SK-N-SH (cell line): ENCODE measurements around the gene CCDC88B. TPM values are rescaled to one million over a fixed set of nuclear protein-coding genes. Genes with fewer than 3 reads are reported as not detected.

Experiments
- CTCF ChIA-PET: fragments of 300-600, 350-600 bp; formaldehyde crosslinking; extraction: SDS; loops from one replicate; lab custom pipeline; 2021; lab: Yijun Ruan, JAX
- POLR2A ChIA-PET: fragments of 350-600 bp; sonication (Branson Sonifier 250); formaldehyde crosslinking; extraction: SDS; loops from one replicate; lab custom pipeline; 2020; ENCODE audit warnings: antibody characterized with exemption, inconsistent platforms; lab: Yijun Ruan, JAX
- DNase-seq: peaks from one replicate; pipeline ENCODE4 v3.0.0; 2012
- H2AFZ ChIP-seq: fragments of 200-600 bp; sonication (generic); 2 replicates; pipeline ENCODE4 v1.8.1; 2016; ENCODE audit warnings: antibody characterized with exemption, mild to moderate bottlenecking, low read depth
- H3F3A ChIP-seq: fragments of 200-600 bp; sonication (generic); replicated peaks from 2 replicates; pipeline ENCODE3; 2016; ENCODE audit warnings: antibody characterized with exemption, mild to moderate bottlenecking; ENCODE audit not compliant: insufficient read depth
- H3K27ac ChIP-seq, 2 experiments: fragments of 200-500 bp in 1 of 2; fragments of 200-600 bp in 1 of 2; sonication (Bioruptor generic) in 1 of 2; sonication (generic), shearing (Covaris generic) in 1 of 2; 2 replicates each; pipeline versions ENCODE4 v1.5.1 to v1.6.1; 2014 to 2016; ENCODE audit warnings: low read depth in 2 of 2, inconsistent platforms in 1 of 2, low read length in 1 of 2, mild to moderate bottlenecking in 1 of 2, mixed read lengths in 1 of 2
- H3K27me3 ChIP-seq: fragments of 200-600 bp; sonication (generic), shearing (Covaris generic); 2 replicates; pipeline ENCODE4 v1.6.1; 2016; ENCODE audit warnings: mixed run types; ENCODE audit not compliant: insufficient read depth
- H3K36me3 ChIP-seq, 2 experiments: fragments of 200-500 bp in 1 of 2; fragments of 200-600 bp in 1 of 2; sonication (Bioruptor generic) in 1 of 2; sonication (generic) in 1 of 2; replicated peaks in 1 of 2; 2 replicates each; pipeline versions ENCODE3 to v1.5.1; 2014 to 2016; ENCODE audit warnings: low read length in 1 of 2, mild to moderate bottlenecking in 1 of 2; ENCODE audit not compliant: insufficient read depth in 2 of 2, control insufficient read depth in 1 of 2
- H3K4me1 ChIP-seq, 2 experiments: fragments of 200-500 bp in 1 of 2; fragments of 200-600 bp in 1 of 2; sonication (Bioruptor generic) in 1 of 2; sonication (generic), shearing (Covaris generic) in 1 of 2; 2 replicates each; pipeline versions ENCODE4 v1.5.1 to v1.6.1; 2014 to 2016; ENCODE audit warnings: low read depth in 1 of 2, low read length in 1 of 2, mixed run types in 1 of 2; ENCODE audit not compliant: insufficient read depth in 2 of 2, control insufficient read depth in 1 of 2
- H3K4me2 ChIP-seq: fragments of 200-600 bp; sonication (generic), shearing (Covaris generic); 2 replicates; pipeline ENCODE4 v1.6.1; 2017; ENCODE audit warnings: mixed run types
- H3K4me3 ChIP-seq, 2 experiments: fragments of 200-500 bp in 1 of 2; fragments of 200-600 bp in 1 of 2; sonication (Bioruptor generic) in 1 of 2; sonication (generic), shearing (Covaris generic) in 1 of 2; 2 replicates each; pipeline versions ENCODE4 v1.5.1 to v1.8.1; 2014 to 2016; ENCODE audit warnings: low read depth in 2 of 2, inconsistent platforms in 1 of 2, low read length in 1 of 2, mild to moderate bottlenecking in 1 of 2, mixed read lengths in 1 of 2, moderate library complexity in 1 of 2
- H3K79me2 ChIP-seq: fragments of 200-600 bp; sonication (generic); 2 replicates; pipeline ENCODE4 v1.8.1; 2017; ENCODE audit warnings: mild to moderate bottlenecking; ENCODE audit not compliant: insufficient read depth
- H3K9ac ChIP-seq: fragments of 200-600 bp; sonication (generic); 2 replicates; pipeline ENCODE4 v1.6.1; 2017; ENCODE audit warnings: mixed run types
- H3K9me2 ChIP-seq: fragments of 200-600 bp; sonication (generic); 2 replicates; pipeline ENCODE4 v1.6.1; 2017; ENCODE audit warnings: mixed run types
- H3K9me3 ChIP-seq: fragments of 200-600 bp; sonication (generic); 2 replicates; pipeline ENCODE4 v1.6.1; 2017; ENCODE audit warnings: mixed run types, mild to moderate bottlenecking, moderate library complexity
- H4K20me1 ChIP-seq: fragments of 200-600 bp; sonication (generic); 2 replicates; pipeline ENCODE4 v1.6.1; 2017; ENCODE audit warnings: mild to moderate bottlenecking, mixed run types; ENCODE audit not compliant: insufficient read depth
- CTCF ChIP-seq: fragments of 200-600 bp; sonication (generic); IDR thresholded peaks from 2 replicates; pipeline ENCODE4 v1.6.1; 2017; ENCODE audit warnings: antibody characterized with exemption, mild to moderate bottlenecking, moderate library complexity
- EZH2phosphoT487 ChIP-seq: fragments of 200-600 bp; sonication (generic); IDR thresholded peaks from 2 replicates; pipeline ENCODE4 v1.6.1; 2017; ENCODE audit warnings: low read depth, mixed run types, mild to moderate bottlenecking, antibody characterized with exemption, moderate library complexity, borderline replicate concordance
- RAD21 ChIP-seq: IDR thresholded peaks from 2 replicates; pipeline ENCODE4 v1.6.1; 2012; ENCODE audit warnings: mild to moderate bottlenecking, low read length
- SIN3A ChIP-seq: IDR thresholded peaks from 2 replicates; pipeline ENCODE4 v1.6.1; 2012; ENCODE audit warnings: low read depth, mild to moderate bottlenecking, low read length, moderate library complexity, borderline replicate concordance
- SMC3 ChIP-seq: IDR thresholded peaks from 2 replicates; pipeline ENCODE4 v1.6.1; 2012; ENCODE audit warnings: low read depth, low read length, improper control_type of control experiment
- WGBS: methylation state at CpG from one replicate; pipeline ENCODE4 v1.1.6; 2017; ENCODE audit warnings: low lambda C conversion rate; 5-methylcytosine and 5-hydroxymethylcytosine counted together
- polyA plus RNA-seq, 3 experiments: library from polyadenylated mRNA; depleted of rRNA; stranded (reverse); fragments of >200 nt; gene quantifications; 2 replicates each; pipeline ENCODE4 v1.2.3, GENCODE V29; 2012

The CCDC88B gene
- polyA plus RNA-seq, 1 of the 3 experiments (the other 2 are of a cell fraction), result 3.4 TPM

DNA sequence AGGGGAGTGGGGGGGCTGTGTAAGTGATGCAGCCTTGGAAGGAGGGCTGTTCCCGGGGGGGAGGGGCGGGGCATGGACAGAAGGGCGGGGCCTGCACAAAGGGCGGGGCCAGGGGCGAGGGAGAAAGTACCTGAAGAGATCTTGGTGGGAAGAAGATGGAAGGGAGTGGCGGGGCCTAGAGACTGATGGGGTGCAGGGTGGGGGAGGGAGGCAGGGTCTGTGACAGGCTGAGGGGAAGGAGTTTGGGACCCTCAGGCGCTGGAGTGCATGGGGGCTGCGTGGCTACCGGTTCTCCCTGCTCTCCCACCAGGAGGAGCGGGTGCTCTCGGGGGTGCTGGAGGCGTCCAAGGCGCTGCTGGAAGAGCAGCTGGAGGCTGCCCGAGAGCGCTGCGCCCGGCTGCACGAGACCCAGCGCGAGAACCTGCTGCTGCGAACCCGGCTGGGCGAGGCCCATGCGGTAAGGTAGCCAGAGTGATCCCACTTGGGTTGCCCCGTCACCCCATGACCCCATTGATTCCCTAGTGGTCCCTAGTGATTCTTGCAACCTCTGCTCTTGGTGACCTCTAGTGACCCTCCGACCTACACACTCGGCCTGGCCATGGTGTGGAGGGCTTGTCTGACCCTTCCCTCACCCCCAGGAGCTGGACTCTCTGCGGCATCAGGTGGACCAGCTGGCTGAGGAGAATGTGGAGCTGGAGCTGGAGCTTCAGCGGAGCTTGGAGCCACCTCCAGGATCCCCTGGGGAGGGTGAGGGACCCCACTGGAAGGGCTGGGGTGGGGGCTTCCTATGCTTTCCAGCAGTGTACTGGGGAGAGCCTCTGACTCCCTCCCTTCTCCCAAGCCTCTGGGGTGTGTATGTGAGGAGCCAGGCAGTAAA lies 3.1 kb downstream of the CCDC88B start:
- DNase-seq, result peak; percentile 68
- Histone ChIP-seq H2AFZ (no peak overlapping the region), H3K9me2 (no peaks in the 10 kb centered on the region), H3K9ac (no peak overlapping the region), H3K36me3 (no peaks in the 10 kb centered on the region), H3K4me2 (no peak overlapping the region), H3K27ac (no peak overlapping the region), H3K4me3 (no peak overlapping the region), H3K79me2 (no peaks in the 10 kb centered on the region), H3K4me1 (no peaks in the 10 kb centered on the region), H3F3A (peaks cover 2% of the 10 kb centered on the region), H3K27me3 (no peaks in the 10 kb centered on the region), H3K9me3 (no peaks in the 10 kb centered on the region), H4K20me1 (no peaks in the 10 kb centered on the region)
- no peak for TF ChIP-seq EZH2phosphoT487
- ChIA-PET CTCF (interaction anchor here (2.3 to 5.7 kb wide), 2 partner anchors 12 to 39 kb away, joined by 7 to 42 read pairs; partner anchors contain the start of gene ESRRA), POLR2A (interaction anchor here (0.6 kb wide), 1 partner anchor 24 kb away, joined by 3 read pairs; no protein-coding TSS in a partner anchor)
- WGBS, result 86% methylated on average over 23 of the region's 29 CpGs

GRCh38 chr11:64343767-64344559 lies 4.0 kb downstream of the CCDC88B start:
- H3K36me3 ChIP-seq, result no peaks in the 10 kb centered on the region
- H3F3A ChIP-seq, result no peaks in the 10 kb centered on the region
- TF ChIP-seq RAD21, result peak; percentile 62
- peak; percentile 32; the same call in 1 of the 2 replicates for TF ChIP-seq SMC3
- TF ChIP-seq CTCF, result peak; percentile 41
- TF ChIP-seq SIN3A, result no peak
- no peak overlapping the region for H3K4me2 ChIP-seq
- no peak overlapping the region for H2AFZ ChIP-seq
- ChIA-PET CTCF (interaction anchor here (1.2 to 5.7 kb wide), 3 partner anchors 11 to 93 kb away, joined by 3 to 42 read pairs (median 7); partner anchors contain the start of genes ESRRA and PLCB3), POLR2A (no interaction called here)
- DNase-seq, result peak; percentile 79
- no peaks in the 10 kb centered on the region for H3K9me3 ChIP-seq
- 82% methylated on average over 14 of the region's 18 CpGs for WGBS
- H3K27me3 ChIP-seq, result no peaks in the 10 kb centered on the region
- no peaks in the 10 kb centered on the region for H3K79me2 ChIP-seq
- H4K20me1 ChIP-seq, result no peaks in the 10 kb centered on the region
- H3K4me3 ChIP-seq, result no peak overlapping the region
- no peak overlapping the region for H3K9ac ChIP-seq
- no peaks in the 10 kb centered on the region for H3K9me2 ChIP-seq
- no peak overlapping the region for H3K27ac ChIP-seq
- no peaks in the 10 kb centered on the region; a peak in 1 of 4 replicates for H3K4me1 ChIP-seq
